Loucy (cell line): ENCODE measurements around the gene UBXN7.

Source experiments
- H2AFZ ChIP-seq: fragments of 200-600 bp; sonication (generic); 2 replicates; pipeline ENCODE4 v1.6.0; 2016; ENCODE audit warnings: antibody characterized with exemption, mild to moderate bottlenecking, low read length, moderate library complexity
- H3F3A ChIP-seq: fragments of 200-600 bp; 2 replicates; pipeline ENCODE4 v1.6.0; 2016; ENCODE audit warnings: antibody characterized with exemption, low read depth, mild to moderate bottlenecking
- H3K27me3 ChIP-seq: fragments of 200-600 bp; sonication (generic); 2 replicates; pipeline ENCODE4 v1.6.1; 2014; ENCODE audit warnings: low read length, mild to moderate bottlenecking; ENCODE audit not compliant: insufficient read depth, poor library complexity, severe bottlenecking
- H3K36me3 ChIP-seq: fragments of 200-600 bp; sonication (generic); 2 replicates; pipeline ENCODE4 v1.6.1; 2016; ENCODE audit warnings: low read length; ENCODE audit not compliant: insufficient read depth
- H3K4me1 ChIP-seq: fragments of 200-600 bp; sonication (generic); 2 replicates; pipeline ENCODE4 v1.5.1; 2014; ENCODE audit warnings: low read length, mild to moderate bottlenecking; ENCODE audit not compliant: insufficient read depth, poor library complexity, severe bottlenecking
- H3K4me2 ChIP-seq: fragments of 200-600 bp; sonication (generic); 2 replicates; pipeline ENCODE4 v1.6.0; 2014; ENCODE audit warnings: antibody characterized with exemption, low read length, low read depth, mild to moderate bottlenecking; ENCODE audit not compliant: poor library complexity, severe bottlenecking
- H3K4me3 ChIP-seq: fragments of 200-600 bp; sonication (generic); 2 replicates; pipeline ENCODE4 v1.5.1; 2014; ENCODE audit warnings: low read length, mild to moderate bottlenecking, mixed read lengths; ENCODE audit not compliant: poor library complexity, severe bottlenecking
- H3K79me2 ChIP-seq: fragments of 200-600 bp; sonication (generic); 2 replicates; pipeline ENCODE4 v1.6.1; 2014; ENCODE audit warnings: low read length; ENCODE audit not compliant: insufficient read depth
- H3K9ac ChIP-seq: fragments of 200-600 bp; sonication (generic); 2 replicates; pipeline ENCODE4 v1.6.0; 2014; ENCODE audit warnings: mild to moderate bottlenecking, low read depth, low read length, moderate library complexity; ENCODE audit not compliant: poor library complexity, severe bottlenecking
- H3K9me2 ChIP-seq: fragments of 200-600 bp; sonication (generic); replicated peaks from 2 replicates; pipeline ENCODE4 v1.6.1; 2016; ENCODE audit warnings: low read depth, low read length, mixed read lengths
- H3K9me3 ChIP-seq: fragments of 200-600 bp; sonication (generic); 2 replicates; pipeline ENCODE4 v1.6.1; 2014; ENCODE audit warnings: mild to moderate bottlenecking, antibody characterized with exemption, low read length, low read depth; ENCODE audit not compliant: insufficient read depth
- H4K20me1 ChIP-seq: fragments of 200-600 bp; sonication (generic); 2 replicates; pipeline ENCODE4 v1.6.0; 2014; ENCODE audit warnings: antibody characterized with exemption, low read length, mild to moderate bottlenecking; ENCODE audit not compliant: insufficient read depth, poor library complexity, severe bottlenecking
- EZH2phosphoT487 ChIP-seq: fragments of 200-600 bp; IDR thresholded peaks from 2 replicates; pipeline ENCODE4 v1.6.1; 2018; ENCODE audit warnings: antibody characterized with exemption, mild to moderate bottlenecking, moderate library complexity, borderline replicate concordance
- TF ChIP-seq, protein P1 (sequence below): fragments of 200-600 bp; sonication (generic); conservative IDR thresholded peaks from 2 replicates; pipeline ENCODE4 v1.5.1; 2014; ENCODE audit warnings: mild to moderate bottlenecking, antibody characterized with exemption, low read length

Gene UBXN7

DNA sequence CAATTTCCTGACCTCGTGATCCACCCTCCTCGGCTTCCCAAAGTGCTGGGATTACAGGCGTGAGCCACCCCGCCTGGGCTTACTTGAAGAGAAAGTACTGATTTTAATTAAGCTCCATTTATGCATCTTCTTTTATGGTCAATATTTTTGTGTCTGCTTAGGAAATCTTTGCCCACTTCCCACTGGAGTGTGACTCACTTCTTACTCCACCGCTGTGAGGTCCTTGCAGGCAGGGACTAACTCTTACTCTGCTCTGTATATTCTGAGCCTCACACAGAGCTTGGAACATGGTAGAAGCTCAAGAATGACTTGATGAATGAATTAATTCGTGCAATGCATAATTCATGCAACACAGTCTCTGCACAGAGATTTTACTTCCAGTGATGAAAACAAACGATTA is 91.1 kb downstream of the UBXN7 start:
- Histone ChIP-seq H3K4me1 (no peaks in the 10 kb centered on the region), H4K20me1 (no peaks in the 10 kb centered on the region), H3F3A (no peaks in the 10 kb centered on the region), H2AFZ (no peak overlapping the region), H3K36me3 (no peaks in the 10 kb centered on the region), H3K9me2 (no peaks in the 10 kb centered on the region), H3K9me3 (no peaks in the 10 kb centered on the region), H3K4me2 (no peak overlapping the region), H3K27me3 (no peaks in the 10 kb centered on the region), H3K79me2 (no peaks in the 10 kb centered on the region), H3K4me3 (no peak overlapping the region), H3K9ac (no peak overlapping the region)
- TF ChIP-seq, protein P1, sequence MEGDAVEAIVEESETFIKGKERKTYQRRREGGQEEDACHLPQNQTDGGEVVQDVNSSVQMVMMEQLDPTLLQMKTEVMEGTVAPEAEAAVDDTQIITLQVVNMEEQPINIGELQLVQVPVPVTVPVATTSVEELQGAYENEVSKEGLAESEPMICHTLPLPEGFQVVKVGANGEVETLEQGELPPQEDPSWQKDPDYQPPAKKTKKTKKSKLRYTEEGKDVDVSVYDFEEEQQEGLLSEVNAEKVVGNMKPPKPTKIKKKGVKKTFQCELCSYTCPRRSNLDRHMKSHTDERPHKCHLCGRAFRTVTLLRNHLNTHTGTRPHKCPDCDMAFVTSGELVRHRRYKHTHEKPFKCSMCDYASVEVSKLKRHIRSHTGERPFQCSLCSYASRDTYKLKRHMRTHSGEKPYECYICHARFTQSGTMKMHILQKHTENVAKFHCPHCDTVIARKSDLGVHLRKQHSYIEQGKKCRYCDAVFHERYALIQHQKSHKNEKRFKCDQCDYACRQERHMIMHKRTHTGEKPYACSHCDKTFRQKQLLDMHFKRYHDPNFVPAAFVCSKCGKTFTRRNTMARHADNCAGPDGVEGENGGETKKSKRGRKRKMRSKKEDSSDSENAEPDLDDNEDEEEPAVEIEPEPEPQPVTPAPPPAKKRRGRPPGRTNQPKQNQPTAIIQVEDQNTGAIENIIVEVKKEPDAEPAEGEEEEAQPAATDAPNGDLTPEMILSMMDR: no peak
- TF ChIP-seq EZH2phosphoT487: no peak

DNA sequence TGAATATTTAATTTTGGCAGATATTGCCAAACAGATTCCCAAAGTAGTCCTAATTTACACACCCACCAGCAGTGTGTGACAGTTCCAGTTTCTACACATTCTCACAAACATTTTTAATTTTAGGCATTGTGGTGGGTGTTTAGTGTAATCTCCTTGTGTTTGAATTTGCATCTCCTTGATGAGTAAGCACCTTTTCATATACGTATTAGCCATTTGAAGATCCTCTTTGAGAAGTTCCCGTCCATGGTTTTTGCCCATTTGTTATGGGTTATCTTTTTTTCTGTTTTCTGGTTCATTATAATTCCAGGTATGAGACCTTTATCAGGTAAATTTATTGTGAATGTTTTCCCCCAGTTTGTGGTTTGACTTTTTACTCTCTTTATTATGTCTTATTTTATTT is 91.8 kb downstream of the UBXN7 start:
- Histone ChIP-seq H3K79me2 (no peaks in the 10 kb centered on the region), H3K36me3 (no peaks in the 10 kb centered on the region), H2AFZ (no peak overlapping the region), H3F3A (no peaks in the 10 kb centered on the region), H3K4me2 (no peak overlapping the region), H4K20me1 (no peaks in the 10 kb centered on the region), H3K4me1 (no peaks in the 10 kb centered on the region), H3K9me2 (no peaks in the 10 kb centered on the region), H3K4me3 (no peak overlapping the region), H3K27me3 (no peaks in the 10 kb centered on the region), H3K9me3 (no peaks in the 10 kb centered on the region), H3K9ac (no peak overlapping the region)
- TF ChIP-seq EZH2phosphoT487: no peak
- TF ChIP-seq, protein P1: no peak

DNA sequence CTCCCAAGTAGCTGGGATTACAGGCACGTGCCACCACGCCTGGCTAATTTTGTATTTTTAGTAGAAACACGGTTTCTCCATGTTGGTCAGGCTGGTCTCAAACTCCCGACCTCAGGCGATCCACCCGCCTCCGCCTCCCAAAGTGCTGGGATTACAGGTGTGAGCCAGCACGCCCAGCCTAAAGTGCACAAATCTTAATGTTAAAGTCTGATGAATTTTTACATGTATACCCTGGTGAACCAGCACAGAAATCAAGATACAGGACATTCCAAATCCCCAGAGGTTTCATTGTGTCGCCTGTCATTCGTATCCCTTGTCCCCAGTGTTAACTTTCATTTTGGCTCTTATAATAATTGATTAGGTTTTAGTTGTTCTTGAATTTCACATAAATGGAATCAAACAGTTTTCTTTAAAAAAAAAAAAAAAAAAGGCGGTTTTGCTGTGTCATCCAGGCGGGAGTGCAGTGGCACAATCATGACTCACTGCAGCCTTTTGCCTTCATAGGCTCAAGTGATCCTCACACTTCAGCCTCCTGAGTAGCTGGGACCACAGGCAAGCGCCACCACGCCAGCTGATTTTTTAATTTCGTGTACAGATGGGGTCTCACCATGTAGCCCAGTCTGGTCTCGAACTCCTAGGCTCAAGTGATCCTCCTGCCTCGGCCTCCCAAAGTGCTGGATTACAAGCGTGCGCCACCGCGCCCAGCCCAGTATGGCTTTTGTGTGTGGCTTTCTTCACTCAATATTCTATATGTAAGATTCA is 92.6 kb downstream of the UBXN7 start:
- no peaks in the 10 kb centered on the region for H3K27me3 ChIP-seq
- H3K36me3 ChIP-seq: no peaks in the 10 kb centered on the region
- H3K9ac ChIP-seq: no peak overlapping the region
- H3F3A ChIP-seq: no peaks in the 10 kb centered on the region
- no peak overlapping the region for H2AFZ ChIP-seq
- H4K20me1 ChIP-seq: no peaks in the 10 kb centered on the region
- no peaks in the 10 kb centered on the region for H3K4me1 ChIP-seq
- H3K9me2 ChIP-seq: no peaks in the 10 kb centered on the region
- no peak overlapping the region for H3K4me2 ChIP-seq
- TF ChIP-seq, protein P1: no peak
- no peak for TF ChIP-seq EZH2phosphoT487
- no peak overlapping the region for H3K4me3 ChIP-seq
- no peaks in the 10 kb centered on the region for H3K9me3 ChIP-seq
- H3K79me2 ChIP-seq: no peaks in the 10 kb centered on the region
